NCI-H82 treated with DMSO at 0.1 percent for 48 hours (cell line): ENCODE results near the gene TMEM238.

ENCODE experiments used
- DNase-seq: peaks from one replicate; lab custom pipeline; 2025; ENCODE audit not compliant: unreplicated experiment; lab: John Stamatoyannopoulos, UW

TMEM238 gene

DNA sequence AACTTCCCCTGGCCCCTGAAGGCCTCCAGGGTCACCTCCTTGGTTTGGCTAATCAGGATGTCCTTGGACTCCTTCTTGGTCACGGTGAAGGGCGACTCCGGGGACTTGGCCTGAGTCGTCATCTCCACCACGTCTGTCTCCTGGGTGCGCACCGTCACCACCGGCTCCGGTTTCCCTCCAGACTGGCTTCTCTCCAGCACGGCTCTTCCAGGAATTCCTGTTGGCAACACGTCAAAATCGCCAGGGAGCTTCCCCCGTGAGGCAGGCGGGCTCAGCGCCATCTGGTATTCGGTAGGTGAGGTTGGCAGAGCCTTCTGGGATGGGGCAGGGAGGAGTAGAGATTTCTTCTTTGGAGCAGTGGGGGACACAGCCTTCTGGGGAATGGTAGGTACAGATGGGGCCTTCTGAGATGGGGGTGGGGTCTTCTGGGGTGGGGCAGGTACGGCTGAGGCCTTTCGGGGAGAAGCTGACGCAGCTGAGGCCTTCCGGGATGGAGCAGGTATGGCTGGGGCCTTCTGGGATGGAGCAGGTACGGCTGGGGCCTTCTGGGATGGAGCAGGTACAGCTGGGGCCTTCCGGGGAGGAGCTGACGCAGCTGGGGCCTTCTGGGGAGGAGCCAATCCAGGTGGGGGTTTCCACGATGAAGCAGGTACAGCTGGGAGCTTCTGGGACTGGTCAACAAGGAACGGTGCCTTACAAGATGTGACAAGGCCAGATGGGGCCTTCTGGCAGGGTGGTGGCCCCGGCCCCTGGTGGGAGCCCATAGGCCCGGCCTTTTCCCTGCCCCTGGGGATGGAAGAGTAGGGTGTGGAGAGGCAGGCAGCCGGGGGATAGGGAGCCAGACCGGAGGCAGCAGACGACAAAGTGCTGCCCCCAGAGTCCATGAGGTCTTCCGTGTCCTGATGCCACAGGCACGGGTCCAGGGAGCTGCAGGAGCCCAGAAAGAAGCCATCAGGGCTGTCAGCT lies 24.9 kb downstream of the TMEM238 start:
- no peak for DNase-seq

DNA sequence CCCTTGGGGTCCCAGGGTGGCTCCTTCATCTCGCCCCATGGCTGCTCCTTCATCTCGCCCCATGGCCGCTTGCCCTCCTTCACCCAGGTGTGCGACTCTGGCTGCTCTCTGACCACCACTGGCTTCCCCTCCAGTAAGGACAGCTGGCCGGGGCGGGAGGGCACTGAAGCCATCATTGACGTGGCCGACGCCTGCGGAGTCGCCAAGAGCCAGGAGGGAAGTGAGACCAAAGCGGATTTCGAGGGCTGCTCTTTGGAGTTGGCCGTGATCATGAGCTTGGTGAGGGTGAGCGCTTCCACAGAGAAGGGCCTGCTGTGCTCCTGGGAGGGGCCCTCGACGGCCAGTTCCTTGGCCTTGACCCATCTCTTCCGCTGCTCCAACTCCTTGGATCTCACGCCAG lies 25.6 kb downstream of the TMEM238 start:
- DNase-seq, result no peak

DNA sequence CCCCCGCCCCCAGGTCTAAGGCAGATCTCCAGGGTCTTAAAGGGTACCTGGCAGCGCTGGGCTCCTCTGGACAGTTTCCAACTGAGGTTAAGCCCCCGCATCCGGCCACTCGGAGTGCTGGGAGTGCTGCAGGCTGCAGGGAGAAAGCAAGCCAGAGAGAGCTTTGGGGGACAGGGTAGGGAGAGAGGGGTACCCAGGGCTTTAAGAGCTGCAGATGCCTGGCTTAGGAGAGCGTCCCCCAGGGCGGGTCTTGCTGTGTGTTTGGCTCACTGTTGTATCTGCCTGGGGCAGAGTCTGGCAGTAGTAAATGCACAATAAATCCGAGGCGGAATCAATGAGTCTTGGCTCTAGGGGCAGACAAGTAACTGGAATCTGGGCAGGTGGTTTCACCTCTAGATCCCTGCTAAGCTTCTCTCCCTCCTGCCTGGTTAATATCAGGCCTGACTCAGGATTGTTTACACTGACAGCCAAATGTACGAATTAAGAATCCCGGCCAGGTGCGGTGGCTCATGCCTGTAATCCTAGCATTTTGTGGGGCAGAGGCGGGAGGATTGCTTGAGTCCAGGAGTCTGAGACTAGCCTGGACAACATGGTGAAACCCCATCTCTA lies 28.8 kb downstream of the TMEM238 start:
- DNase-seq, result no peak

DNA sequence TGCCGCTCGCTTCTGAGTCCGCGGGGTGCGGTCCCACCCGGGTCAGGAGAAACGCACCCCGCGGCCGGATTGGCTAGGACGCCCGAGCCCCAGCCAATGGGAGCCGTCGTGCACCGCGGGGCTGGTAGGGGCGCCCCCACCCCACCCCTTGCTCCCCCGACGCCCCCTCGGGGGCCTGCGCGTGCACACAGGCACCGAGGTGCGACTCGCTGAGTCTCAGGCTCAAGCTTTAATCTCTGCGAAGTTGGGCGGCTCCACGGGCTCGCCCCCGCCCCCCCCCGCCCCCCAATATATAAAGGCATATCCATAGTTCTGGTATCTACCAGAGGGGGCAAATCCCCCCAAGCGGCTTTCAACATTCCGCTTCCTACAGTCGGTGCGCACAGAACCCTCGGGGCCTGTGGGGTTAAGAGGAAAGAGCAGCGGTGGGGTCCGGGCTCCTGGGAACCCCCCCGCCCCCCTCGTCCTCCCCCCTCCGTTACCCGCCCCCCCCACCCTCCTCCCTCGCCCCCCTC lies 29.3 kb downstream of the TMEM238 start, which contains the start of gene COX6B2:
COX6B2 (minus strand) TSS at position 22 of the 515 bp plus-strand sequence. CDS start 198 bp downstream, outside the sequence.
- no peak for DNase-seq

DNA sequence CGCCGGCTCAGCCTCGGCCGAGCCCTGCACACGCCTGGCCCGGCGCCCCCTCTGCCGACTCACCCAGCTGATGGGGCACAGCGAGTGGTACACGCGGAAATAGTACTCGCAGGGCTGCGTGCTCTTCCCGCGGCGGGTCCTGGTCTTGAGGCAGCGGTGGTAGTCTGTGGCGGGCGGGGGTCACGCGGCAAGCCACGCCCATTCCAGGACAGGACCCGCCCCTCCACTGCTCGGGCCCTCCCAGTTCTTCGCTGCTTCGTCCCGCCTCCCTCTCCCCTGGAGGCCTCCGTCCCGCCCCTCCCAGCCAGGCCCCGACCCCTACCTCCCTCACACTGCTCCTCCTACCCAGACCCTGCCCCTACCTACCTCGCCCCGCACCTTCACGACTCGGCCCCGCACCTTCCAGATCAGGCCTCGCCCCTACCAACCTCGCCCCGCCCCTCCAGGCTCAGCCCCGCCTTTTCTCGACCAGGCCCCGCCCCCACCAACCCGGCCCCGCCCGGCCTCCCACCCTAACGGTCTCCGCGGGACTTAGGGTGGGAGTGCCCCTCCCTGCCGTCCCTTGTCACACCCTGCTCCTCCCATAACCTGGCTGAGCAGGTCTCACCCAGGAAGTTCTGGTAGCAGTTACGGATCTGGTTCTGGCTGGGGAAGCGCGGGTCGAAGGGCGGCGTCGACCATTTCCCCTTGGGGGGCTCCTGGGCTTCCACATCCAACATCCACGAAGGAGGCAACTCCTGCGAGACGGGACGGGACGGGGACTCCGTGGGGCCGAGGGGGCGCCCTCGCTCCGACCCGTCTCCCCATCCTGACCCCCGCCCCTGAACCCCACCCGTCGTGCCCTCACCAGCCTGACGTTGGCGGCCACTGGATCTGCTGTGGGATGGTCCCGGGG lies 30.0 kb downstream of the TMEM238 start:
- DNase-seq, result peak; percentile 11

DNA sequence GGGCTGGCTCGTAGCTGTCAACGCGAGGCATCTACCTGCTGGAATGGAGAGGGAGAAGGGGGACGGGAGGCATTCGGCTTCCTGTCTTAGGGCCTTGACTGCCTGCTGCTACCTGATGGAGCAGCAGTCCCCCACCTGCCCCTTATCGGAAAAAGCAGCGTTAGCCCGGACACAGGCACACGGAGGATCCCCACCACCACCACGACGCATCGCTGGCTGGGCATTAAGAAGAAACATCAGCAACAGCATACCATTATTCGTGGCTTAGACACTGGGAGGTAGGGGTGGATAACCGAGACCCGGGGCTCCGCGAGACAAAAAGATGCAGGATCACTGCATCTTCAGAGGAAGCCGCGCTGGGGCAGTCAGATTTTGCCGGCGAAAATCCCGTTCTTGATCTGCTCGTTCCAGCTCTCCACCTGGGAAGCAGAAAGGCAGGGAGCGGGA lies 30.7 kb downstream of the TMEM238 start:
- no peak for DNase-seq

DNA sequence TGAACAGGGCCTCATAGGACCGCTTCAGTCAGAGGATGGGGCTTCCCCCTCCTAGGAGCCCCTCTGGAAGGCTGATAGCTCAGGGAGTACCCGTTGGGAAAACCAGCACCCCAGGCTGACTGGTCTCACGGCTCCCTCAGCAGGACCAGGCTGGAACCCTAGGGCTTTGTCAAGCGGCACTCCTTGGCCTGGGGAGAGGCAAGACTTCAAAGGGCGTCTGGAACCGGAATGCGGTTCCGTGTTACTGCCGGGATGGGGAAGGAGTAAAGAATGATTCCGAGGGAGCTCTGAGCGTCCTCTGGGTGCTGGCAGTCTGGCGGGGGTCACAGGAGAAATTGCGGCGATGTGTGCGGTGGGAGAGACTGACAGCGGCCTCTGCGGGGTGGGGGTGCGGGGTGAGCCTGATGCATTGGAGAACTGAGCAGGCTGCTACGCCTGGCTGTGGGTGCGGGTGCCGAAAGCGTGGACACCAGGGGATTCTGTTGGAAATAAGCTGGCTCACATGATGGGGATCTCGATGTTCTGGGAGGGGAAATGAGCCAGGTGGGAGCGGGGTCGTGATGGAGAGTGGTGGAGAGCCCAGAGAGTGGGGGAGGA lies 31.4 kb downstream of the TMEM238 start:
- DNase-seq, result no peak

DNA sequence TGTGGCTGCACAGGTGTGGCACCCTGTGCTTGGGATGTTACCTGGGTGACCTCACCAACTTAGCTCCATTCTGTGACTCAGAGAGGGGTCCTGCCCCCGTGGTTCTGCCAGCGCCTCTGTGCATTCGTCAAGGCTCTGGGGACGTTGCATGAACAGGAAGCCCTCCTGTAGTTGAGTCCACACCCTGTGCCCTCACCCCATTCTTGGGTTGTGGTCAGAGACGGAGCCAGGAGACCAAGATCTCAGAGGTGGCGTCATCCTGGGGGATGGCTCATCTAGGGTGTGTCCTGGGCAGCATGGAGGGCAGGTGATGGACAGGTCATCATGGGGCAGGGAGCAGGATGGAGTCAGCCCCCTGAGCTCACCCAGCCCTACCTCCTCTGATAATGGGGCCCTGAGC lies 32.1 kb downstream of the TMEM238 start:
- DNase-seq, result no peak

DNA sequence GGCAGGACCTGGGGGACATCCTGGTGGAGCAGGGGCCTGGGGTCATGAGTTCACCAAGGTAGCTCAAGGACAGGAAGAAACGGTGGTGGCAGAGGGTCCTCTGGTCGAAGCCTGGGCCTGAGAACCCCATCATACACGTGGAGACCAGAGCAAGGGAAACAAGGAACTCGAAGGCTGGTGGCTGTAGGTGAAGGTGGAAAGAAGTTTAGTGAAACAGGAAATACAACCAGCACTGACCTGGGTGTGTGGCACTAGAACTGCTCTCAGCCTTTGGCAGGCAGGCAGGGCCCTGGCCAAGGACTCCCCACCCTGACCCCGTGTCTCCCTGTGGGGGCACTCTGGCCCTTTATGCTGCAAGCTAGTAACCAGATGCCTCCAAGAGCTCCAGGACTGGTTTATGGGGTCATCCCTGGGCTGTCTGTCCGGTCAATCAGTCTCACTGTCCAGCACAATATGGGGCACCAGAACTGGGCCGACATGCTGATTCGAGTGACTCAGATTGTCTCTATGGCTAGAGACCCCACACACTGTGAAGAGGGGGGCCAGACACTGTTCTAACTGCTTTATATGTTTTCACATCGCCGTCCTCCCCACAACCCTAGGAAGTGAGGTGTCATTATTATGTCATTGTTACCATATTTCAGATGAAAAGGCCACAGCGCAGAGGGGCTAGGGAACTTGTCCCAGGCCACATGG lies 33.3 kb downstream of the TMEM238 start:
- no peak for DNase-seq

DNA sequence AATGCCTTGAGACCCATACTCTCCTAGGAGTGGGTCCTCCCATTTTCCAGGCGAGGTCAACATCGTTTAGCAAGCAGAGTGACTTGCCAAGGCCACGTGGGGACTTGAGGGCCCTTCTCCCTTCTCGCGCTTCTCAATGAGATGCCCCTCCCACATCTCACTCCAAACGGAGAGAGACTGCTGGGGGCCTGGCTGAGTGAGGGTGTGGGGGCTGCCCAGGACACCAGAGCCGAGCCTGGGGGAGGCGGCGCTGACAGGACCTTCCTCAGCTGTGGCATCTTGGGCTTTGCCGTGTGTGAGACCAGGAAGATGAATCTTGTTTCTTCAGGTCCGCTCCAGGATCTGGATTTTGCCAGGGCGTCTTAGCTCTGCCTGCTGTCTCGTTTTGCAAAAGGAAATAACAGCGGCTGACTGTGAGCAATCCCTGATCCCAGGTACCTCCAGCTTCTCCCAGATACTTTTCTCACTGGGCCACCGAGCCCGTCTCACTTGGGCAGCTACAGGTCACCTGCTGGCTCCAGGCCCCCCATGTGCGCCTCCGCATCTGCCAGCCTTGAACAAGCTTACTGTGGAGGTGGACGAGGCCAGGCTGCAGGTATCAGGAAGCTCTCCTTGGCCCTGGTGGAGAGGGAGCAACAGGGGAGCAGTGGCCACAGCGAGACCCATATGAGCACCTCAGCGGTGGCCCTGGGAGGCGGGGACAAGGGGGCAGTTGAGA lies 35.6 kb downstream of the TMEM238 start:
- DNase-seq, result no peak

DNA sequence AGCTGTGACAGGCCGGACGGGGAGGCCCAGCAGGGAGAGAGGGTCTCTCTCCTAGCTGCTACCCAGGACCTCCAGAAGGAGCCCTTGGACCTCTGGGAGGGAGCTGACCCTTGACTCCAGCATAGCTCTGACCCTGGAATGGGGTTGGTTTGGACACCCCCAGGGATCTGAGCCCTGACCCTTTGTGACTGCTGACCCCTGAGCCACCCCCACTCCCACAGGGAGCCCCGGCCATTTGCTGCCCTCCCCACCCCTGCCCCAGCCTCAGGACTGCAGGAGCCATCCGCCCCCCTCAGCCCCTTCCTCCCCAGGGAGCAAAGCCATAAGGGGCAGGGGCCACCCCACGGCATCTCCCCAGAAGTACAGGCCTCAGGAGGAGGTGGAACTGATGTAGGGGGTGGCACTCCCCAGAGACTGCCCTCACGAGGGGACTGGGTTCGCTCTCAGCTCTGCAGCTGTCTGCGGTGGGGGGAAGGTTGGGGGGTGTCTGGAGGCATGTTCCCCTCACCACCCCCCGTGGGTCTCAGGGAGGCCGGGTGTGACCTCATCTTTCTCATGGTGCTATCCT lies 36.6 kb downstream of the TMEM238 start:
- no peak for DNase-seq

DNA sequence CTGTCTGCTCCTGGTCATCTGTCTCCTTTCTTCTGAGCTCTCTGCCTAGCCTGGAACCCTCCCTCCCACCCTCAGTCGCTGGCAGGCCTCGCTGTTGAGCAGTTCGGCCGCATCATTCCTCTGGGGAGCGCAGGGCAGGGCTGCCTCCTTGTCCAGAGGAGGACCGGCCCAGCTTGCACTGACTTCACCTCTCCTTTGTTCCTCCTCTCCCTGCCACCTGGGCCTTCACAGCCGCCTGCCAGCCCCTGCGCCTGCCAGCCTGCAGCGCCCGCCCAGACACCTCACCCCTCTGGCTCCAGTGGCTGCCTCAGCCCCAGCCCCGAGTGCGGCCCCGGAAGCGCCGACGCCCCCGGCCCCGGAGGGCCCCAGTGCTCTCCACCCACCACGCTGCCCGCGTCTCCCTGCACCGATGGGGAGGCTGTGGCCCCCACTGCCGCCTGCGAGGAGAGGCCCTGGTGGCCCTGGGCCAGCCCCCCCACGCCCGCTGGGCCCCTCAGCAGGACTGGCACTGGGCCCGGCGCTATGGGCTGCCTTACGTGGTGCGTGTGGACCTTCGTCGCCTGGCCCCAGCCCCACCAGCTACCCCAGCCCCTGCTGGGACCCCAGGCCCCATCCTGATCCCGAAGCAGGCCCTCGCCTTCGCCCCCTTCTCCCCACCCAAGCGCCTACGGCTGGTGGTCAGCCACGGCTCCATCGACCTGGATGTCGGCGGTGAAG lies 37.2 kb downstream of the TMEM238 start:
- no peak for DNase-seq

DNA sequence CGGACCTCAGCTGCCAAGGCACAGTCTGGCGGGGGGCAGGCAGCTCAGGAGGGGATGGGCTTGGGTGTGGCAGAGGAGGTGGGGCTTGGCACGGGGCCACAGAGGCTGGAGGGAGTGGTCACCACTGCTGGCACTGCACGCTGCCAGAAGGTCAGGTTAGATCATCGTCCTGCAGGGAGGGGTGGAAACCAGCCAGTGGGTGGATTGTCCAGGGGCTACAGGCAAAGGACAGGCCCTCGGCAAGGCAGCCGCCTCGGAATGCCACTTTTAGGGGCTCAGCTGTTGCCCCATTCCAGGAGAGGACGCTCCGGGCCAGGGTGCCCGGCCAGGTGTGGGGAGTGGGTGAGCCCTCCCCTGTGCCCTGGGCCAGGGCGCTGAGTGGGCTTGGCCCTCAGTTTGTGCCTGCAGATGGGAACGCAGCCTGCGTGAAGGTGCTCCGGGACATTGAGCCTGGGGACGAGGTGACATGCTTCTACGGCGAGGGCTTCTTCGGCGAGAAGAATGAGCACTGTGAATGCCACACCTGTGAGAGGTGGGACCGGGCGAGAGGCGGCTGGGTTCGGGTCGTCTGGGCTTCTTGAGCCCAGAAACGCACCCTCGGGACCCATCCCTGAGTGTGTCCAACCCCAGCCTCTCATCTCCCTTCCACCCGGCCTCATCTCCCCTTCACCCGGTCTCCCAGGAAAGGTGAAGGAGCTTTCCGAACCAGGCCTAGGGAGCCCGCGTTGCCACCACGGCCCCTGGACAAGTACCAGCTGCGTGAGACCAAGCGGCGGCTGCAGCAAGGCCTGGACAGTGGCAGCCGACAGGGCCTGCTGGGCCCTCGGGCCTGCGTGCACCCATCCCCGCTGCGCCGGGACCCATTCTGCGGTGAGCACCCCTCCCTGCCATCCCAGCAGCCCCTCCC lies 38.0 kb downstream of the TMEM238 start:
- no peak for DNase-seq

DNA sequence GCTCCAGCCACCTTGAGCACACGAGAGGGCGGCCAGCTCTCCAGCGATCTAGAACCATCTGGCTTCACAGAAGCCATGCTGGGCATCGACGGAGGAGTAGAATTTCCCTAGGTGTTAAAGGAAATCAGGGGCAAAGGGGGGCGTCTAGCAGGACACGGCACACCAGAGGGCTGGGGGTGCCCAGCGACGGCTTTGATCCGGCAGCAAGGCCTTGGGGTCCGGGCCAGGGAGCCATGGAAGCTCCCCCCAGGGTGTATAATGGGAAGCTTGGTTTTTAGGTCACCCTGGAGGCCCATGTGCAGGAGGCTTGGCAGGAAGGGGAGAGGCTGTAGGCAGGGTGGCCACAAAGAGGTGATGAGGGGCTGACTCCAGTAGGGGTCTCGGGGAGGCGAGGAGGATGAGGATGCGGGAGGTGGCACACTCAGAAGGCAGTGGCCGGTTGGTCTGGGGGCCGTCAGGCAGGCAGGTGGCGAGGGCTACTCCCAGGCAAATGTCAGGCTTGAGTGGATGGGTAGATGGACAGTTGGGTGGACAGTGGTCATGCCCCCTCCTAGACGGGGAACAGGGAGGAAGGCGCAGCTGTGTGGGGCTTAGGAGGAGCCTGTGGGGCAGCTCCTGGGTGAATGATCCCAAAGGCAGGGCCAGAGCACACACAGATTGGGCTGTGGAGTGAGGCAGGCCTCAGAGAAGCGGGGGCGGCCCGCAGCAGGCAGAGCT lies 38.8 kb downstream of the TMEM238 start:
- DNase-seq, result no peak

DNA sequence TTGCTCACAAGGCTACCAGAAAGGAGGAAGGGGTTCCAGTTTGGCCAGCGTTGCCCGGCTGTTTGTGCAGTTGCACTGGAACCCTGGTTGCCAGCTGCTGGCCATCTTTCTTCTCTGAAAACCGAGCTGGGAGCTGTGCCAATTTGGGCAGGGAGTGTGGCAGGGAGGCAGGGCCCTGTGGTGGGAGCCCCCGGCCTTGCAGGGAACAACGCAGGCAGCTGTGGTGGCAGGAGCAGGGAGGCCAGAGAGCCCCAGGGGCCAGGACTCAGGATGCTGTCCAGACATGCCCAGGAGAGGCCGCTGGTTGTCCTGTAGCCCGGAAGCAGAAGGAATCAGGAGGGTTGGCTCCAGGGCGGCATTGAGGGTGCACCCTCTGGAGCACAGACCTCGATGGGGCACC lies 39.6 kb downstream of the TMEM238 start:
- no peak for DNase-seq

DNA sequence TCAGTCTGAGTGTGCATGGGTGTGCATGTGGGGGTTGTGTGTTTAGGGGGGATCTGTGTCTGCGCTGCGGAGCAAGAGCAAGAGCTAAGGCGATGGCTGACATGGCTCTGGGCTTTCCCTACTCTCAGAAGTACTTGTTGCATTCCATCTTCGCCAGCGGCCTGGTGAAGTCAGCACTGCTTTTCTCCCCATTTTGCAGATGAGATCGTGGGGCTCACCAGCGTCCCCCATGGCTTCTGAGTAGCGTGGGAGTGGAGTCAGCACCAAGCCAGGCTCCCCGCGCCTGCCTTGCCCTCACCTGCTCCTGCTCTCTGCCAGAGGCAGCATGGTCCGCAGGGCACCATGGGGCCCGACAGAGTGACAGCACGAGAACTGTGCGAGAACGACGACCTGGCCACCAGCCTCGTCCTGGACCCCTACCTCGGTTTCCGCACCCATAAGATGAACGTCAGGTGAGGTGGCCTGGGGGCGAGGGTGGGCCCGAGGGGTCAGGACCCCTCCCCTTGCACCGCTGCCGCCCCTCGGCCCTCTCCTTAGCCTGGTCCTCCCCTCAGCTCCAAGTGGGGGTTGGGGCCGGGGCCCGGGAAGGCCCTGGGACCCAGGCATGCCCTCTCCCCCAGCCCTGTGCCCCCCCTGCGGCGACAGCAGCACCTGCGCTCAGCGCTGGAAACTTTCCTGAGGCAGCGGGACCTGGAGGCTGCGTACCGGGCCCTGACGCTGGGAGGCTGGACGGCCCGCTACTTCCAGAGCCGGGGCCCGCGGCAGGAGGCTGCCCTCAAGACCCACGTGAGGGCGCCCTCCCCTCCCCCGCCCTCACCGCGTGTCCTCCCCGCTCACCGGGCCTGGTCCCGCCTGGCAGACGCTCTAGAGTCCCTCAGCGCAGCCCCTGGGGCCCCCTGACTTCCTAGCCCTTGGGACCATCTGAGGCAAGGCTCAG lies 42.2 kb downstream of the TMEM238 start:
- DNase-seq, result no peak
